ENCODE results near the gene SELENOV.

Gene SELENOV

GRCh38 chr19:39558624-39559117 is 43.7 kb downstream of the SELENOV start:
- DNase-seq (ENCODE audit: low read depth): no peak

GRCh38 chr19:39563408-39563807 is 48.5 kb downstream of the SELENOV start:
- DNase-seq (ENCODE audit: low read depth): no peak

- DNase-seq (ENCODE audit: low read depth): no peak
These were observed 51.1 kb downstream of the SELENOV start for GRCh38 chr19:39566064-39566463.

- DNase-seq (ENCODE audit: low read depth): no peak
These were observed 53.7 kb downstream of the SELENOV start for GRCh38 chr19:39568604-39569003.

Data from GM04503 (cell line).